ENCODE data around the gene GNG8.
"Not testable (repeated sequence)": the region's sequence is repeated elsewhere in the genome, so short reads cannot be mapped to it uniquely, and the experiment has no call there.

GNG8 gene

DNA sequence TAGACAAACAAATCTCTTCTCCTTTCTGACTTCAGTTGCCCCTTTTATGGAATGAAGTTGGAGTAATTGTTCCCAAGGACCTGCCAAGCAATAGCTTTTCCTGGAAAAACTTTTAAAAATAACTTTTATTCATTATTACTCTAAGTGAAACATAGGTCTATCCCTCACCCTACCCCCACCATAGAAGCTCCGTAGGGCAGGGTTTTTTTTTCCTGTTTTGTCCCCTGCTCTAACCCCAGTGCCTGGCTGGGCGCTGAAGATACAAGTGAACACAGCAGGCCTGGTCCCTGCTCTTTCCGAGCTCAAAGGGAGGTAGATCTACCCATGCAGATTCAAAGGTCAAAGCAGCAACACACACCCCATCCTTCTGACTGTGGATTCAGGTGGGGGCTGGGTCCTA, 8.7 kb upstream of the GNG8 start:
- no peak for DNase-seq

DNA sequence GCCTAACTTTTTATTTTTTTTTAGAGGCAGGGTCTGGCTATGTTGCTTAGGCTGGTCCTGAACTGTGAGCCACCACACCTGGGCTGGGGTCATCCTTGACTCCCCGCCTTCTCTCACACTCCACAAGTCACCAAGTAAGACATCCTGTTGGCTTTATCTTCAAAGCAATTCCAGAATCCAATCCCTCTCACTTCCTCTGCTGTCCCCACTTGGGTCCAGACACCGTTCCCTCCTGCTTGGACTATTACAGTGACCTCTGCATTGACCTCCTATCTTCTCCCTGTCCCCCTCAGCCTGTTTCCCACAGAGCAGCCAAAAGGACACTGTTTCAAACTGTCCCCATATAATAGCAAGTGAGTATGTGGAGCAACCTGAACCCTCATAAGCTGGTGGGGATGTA, 4.7 kb upstream of the GNG8 start:
- no peak for DNase-seq

DNA sequence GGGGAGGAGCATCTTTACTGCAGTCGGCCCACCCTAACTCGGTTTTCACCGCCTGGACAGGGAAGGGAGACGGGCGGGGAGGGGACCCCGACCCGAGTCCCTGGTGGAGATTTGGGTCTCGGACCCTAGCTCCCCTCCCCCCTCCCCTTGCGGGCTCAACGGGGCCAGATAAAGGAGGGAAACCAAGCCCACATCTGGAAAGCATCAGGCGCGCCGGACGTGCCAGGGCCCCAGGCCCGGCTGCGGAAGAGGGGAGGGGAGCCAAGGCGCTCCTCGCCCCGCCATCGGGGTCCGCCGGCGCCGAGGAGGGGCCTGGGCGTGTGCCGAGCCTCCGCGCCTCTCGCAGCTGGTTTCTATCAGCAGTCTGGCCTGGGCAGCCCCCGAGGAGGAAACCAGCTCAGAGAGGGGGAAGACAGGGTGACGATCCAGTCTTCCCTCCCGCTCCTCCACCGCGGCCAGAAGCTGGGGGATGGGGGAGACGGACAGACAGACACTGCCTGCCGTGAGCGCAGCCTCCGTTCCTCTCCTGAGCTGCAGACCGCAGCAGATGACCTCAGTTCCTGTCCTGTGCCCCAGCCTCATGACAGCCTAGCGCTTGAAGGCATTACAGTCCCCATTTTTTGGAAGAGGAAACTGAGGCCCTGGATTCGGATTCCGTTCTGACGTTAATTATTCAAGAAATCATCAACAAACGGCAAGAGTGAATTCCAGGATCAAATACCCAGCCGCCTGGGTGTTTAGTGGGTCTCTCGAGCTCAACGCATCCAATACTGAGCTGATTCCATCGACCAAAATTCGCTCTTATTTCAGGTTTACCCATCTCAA, 3.6 kb upstream of the GNG8 start:
- no peak for DNase-seq

DNA sequence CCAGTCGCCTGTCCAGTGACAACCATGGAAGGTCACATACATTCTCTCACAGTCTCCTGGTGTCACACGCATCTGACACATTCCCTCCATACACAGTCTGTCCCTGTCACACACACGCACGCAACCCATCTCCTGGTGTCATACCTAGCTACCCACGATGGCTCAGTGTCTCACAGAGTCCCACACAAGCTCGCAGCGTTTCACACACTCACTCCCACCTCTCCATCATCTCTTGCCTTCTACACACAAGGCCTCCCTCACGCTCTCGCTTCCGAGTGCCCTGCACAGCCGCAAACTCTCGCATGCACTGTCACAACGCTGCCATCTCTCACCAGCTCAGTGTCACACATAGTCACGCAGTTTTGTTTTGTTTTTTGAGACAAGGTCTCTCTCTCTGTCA, 1.2 kb upstream of the GNG8 start:
- DNase-seq: no peak

DNA sequence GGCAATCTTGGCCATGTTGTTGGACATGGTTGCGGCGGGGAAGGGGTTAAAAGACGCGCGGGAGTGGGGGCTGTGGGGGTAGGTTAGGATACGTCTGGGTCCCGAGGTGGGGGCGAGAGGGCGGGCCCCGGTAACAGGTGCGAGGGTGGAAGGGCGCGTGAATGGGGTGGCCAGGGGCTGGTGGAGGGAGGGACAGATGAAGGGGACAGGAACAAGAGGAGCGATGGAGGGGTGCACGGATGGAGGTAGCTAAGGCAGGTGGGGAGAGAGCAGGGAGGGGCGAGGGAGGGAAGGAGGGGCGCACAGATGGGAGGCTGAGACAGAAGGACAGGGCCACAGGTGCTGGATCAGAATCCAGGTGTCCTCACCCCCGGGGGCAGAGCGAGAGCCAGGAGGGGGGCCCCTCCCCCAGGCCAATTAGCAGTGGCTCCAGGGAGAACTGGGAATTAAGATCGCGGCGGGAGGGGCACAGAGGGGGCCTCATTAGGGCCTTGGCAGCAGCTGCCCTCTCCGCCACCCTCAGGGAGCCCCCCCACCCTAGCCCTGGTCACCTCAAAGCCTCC, 1.3 kb downstream of the GNG8 start:
- DNase-seq: no peak

DNA sequence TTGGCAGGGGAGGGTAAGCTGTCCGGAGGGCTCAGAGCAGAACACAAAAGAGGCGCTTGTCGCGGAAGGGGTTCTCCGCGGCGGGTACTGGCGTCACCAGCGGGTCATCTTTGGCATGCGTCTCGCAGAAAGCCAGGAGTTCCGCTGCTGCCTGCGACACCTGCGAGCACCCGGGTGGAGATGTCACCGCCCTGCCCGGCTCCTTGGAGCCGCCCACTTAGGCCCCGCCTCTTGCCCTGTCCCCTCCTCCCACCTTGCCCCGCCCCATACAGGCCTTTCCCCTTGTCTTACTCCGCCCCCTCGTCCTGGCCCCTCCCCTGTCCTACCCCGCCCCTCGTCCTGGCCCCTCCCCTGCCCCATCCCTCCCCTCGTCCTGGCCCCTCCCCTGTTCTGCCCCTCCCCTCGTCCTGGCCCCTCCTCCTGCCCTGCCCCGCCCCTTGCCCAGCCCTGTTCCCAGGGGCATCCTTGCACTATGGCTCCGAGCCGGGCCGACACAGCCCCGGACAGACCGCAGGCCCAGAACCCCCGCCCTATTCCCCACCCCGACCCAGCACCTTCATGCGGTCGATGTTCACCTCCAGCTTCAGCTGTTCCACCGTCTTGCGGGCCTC, 1.9 kb downstream of the GNG8 start:
- DNase-seq: peak; percentile 93

DNA sequence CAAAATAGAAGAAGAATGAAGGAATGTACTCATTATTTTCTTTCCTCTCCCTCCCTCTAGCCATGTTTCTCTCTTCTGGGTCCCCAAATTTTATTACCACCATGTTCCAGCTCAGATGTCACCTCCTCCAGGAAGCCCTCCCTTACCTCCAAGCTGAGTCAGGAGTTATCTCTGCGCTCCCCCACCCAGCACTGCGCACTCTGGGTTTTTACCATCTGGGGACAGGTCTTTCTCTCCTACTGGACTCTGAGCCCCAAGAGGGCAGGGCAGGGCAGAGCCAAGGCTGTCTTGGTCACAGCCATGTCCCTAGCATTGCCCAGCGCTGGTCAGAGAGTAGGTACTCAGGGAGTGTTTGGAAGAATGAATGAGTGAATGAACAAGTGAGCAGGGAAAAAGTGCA, 2.9 kb downstream of the GNG8 start:
- no peak for DNase-seq

DNA sequence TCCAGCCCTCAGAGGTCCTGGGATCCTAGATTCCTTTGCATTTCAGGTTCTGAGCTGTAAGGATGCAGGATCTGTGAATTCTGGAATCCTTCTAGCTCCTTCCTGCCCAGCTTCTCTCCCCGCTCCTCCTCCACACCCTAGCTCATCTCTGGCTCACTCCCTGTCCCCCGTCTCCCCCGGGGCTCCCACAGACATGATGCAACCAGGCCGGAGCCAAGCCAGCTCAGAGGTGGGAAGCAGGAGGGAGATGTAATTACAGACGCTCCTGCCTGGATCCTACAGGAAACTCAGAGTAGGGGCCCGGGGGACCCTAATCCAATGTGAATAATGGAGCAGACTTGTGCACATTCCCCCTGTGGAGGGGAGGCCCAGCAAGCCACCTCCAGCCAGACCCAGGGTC, 4.5 kb downstream of the GNG8 start:
- DNase-seq: no peak

DNA sequence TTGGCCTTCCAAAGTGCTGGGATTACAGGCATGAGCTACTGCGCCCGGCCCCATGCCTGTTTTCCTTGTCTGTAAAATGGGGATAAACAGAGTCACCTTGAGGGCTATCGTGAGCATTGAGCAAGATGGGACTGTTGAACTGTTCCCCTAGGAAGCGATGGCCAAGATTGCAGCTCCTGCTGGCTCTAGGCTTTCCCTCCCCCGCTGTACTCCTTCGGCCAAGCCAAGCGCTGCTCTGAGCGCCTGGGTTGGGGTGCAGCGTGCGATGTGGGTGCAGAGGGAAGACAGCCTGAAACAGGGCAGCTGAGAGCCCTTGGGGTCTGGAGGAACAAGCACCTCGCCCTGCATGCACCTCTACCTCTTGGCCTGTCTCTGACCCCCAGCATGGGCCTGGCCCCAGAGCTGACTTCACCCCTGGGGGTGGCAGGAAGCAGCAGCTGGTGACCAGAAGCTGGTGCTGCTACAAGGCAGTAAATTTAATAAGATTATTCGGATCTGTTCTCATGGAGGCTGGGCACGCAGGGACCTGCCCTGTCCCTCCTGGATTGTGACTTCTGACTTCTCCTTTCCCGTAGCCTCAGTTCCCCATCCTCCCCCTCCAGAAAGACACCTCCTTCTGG, 5.3 kb downstream of the GNG8 start:
- DNase-seq: no peak

DNA sequence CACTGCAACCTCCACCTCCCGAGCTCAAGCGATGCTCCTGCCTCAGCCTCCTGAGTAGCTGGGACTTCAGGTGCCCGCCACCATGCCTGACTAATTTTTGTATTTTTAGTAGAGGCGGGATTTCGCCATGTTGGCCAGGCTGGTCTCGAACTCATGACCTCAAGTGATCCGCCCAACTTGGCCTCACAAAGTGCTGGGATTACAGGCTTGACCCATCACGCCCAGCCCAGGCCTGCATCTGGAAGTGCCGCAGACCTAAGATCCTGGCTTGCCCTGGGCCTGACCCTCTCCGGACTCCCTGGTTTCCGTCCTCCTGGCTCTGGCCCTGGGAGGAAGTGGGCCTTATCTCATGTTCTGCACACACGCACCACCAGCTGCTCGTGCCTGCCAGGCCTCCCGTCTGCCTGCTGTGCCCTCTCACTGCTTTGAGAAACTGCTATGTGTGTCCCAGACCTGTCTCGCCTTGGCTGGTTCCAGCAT, 6.4 kb downstream of the GNG8 start:
- no peak for DNase-seq

DNA sequence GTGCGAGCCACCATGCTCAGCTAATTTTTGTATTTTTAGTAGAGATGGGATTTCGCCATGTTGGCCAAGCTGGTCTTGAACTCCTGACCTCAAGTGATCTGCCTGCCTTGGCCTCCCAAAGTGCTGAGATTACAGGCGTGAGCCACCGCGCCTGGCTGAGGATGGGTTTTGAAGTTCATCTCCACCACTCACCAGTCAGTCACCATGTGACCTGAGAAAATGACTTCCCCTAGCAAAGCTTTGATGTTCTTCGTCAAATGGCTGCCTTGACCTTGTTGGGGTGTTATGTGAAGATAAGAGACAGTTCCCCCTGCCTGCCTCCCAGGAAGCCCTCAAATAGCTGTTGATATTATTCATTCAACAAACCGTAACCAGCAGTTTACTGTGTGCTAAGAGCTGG, 7.0 kb downstream of the GNG8 start:
- not testable (repeated sequence) for DNase-seq

DNA sequence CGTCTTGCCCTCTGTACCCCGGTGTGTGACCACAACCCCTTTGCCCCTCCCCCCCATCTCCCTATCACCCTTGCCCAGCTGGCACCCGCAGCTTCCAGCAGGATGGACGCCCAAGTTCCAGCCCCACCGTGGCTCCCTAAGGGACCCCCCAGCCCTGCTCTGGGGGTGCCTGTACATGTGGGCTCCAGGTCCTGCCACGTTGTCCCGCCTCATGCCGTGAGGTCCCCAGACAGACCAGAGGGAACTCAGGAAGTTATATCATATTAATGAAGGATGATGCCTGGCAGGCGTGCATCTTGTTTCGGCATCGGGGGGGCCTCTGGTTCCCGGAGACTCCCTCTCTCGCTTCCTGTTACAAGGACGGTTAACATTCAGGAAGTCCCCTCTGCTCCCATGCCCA, 9.6 kb downstream of the GNG8 start:
- no peak for DNase-seq

DNA sequence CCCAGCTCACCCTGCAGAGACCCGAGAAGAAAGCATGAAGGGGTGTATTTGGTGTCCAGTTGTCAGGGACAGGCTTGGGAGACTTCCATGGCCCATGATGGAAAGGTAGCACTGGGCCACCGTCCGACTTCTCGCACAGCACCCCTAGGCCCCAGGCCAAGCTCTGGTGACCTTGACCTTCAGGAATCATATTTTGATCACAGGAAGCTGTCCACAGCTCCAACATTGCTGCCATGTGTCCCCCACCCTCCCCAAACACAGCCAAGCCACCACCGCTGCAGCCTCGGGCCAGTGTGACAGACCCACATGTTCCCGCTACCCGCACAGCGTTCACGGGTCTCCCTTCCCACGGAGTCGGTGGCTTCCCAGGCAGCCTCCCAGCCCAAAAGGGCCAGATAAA, 10.3 kb downstream of the GNG8 start:
- no peak for DNase-seq

DNA sequence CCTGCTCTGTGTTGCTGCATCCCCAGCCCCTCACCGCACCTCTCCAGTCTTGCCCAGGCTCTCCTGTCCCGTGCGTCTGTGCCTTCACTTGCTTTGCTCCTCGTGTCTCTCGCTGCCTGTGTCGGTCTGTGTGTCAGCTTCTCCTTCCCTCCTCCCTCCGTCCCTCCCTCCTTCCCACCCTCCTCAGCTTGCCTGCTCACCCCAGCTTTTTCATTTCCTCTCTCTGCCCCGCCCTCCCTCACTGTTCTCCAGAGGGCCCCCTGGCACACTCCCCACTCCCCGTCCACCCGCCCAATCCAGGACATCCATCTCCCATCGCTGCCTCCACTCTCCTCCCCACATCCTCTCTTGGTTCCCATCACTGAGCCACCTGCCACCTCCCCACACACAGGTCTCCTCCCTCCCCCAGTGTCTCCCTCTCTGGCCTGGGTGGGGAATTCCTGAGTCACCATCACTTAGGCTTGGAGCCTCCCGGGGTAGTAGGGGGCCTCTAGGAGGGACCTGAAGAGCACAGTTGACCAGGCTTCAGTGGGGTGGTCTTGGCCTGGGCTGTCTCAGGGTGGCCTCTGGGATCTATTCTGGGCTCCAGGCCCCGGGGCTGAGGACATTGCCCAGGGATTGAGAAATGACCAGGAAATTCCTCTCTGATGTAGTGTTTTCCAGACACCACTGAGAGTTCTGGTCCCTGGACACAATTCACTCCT, 10.9 kb downstream of the GNG8 start, which contains the start of gene PTGIR:
Gene PTGIR, minus strand, starts transcription at position 132 of the 704 bp plus-strand sequence. CDS start 864 bp downstream, outside the sequence.
- no peak for DNase-seq

DNA sequence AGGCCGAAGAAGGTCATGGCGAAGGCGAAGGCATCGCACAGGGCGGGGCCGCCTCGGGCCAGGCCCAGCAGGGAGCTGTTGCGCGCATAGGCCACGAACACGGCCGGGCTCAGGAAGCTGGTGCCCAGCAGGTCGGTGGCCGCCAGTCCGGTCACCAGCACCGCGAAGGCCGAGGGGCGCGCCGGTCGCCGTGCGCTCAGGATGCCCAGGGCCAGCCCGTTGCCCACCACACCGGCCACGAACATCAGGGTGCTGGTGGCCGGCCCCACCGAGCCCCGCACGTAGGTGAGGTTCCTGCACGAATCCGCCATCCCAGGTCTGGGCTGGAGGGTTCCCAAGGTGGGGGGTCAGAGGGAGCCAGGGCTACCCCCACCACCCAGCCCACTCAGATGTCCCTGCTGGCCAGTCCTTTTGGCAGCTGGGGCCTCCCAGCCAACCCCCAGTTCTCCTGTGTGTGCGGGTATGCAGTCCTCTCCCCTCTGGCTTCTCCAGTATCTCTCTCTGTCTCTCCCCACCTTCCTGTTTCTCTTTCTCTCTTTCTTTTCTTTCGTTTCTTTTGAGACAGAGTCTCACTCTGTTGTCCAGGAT, 12.0 kb downstream of the GNG8 start:
- DNase-seq: no peak

DNA sequence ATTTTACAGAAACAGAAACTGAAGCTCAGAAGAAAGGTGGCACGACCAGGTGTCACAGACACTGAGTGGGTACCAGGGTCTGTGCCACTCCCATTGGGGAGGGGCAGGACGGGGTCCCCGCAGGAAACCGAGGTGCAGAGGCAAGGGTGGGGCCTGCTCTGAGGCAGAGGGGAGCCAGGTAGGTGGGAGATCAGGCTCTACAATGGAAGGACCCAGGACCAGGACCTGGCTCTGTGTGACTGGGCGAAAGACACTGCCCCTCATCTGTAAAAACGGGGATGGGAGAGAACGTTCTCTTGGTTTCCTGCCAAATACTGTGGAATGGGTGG, 13.9 kb downstream of the GNG8 start:
- no peak for DNase-seq

DNA sequence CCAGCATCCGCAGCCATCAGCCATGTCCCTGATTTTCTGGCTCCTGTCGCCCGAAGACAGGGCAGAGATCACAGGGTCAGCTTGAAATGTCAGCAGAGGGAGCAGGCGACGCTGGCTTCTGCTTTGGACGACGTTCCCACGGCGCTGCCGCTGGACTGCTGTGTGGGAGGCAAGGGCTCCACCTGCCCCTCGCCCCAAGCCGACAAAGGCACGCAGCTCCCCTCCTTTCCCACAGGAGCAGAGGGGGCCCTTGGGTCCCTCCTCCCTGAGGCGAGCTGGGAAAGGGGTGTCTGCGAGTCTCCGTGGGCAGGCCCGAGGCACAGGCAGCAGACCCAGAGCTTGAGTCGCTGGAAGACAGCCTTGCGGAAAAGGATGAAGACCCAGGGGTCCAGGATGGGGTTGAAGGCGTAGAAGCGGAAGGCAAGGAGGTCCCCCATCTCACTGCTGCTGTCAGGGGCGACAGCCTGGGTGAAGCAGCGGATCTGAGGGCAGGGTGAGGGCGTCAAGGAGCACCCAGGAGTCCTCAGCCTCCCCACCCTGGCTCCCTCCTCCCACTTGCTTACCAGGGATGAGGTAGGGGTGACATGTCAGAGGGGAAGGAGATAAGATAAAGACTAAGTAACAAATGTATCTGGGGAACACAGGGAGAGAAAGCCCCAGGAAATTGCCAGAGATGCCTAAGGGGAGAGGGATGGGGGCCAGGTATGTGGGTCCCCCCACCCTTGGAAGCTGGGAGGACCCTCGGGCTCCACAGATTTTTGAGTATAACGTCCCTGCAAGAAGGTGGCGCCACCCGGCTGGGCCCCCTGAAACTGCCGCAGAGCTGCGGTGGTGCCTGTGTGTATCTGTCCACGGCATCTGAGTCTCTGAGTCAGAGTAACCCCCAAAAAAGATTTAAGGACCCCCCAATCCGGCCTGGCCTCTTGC, 14.5 kb downstream of the GNG8 start:
- DNase-seq: no peak

DNA sequence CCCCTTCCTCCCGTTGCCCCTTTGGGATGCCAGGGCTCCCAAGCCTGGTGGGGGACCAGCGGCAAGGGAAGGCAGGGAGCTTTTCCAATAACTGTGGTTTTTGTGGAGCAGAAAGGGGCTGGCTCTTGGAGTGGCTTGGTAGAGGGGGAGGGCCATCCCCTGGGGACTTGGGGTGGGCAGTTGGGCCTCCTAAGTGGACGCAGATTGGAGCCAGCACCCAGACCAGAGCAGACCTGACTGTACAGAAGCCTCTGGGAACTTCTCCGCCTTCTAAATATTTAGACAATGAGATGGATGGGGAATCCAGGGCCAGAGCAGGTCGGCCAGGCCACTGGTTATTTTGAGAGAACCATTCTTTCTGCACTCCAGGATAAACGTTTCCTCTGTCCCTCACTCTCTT, 15.3 kb downstream of the GNG8 start:
- no peak for DNase-seq

DNA sequence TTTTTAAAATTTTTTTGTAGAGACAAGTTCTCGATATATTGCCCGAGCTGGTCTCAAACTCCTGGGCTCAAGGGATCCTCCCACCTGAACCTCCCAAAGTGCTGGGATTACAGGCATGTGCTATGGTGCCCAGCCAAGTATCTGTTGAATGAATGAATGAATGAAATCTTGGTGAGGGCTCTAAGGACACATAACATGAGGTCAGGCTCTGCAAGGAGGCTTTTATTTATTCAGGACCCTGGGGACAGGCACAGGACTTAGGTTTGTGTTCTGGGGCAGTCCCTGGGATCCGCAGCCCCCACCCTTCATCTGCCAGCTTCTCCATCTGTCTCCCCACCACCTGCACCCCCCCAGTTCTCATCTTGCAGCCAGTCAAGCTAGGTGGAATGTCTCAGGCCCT, 15.7 kb downstream of the GNG8 start:
- DNase-seq: no peak

DNA sequence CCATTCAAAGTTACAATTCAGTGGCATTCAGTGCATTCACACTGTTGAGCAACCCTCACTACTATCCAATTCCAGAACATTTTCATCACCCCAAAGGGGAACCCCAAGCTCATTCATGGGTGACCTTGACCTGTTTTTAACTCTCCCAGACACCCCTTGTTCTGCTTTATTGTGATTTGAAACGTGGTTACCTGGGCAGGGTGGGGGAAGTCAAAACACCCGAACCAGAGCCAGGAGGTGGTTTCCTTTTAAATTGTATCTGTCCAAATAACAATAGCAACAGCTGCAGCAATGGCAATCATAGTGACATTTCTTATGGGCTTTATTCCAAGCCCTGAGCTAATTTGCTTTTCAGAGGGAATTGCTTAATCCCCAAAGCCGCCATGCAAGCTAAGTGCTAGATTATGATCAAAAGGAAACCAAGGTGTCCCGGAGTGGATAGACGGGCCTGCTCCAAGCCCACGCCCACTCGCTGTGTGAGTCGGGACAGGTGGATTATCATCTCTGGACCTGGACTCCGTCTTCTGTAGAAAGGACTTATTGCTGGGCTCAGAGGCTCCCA, 17.3 kb downstream of the GNG8 start:
- no peak for DNase-seq

DNA sequence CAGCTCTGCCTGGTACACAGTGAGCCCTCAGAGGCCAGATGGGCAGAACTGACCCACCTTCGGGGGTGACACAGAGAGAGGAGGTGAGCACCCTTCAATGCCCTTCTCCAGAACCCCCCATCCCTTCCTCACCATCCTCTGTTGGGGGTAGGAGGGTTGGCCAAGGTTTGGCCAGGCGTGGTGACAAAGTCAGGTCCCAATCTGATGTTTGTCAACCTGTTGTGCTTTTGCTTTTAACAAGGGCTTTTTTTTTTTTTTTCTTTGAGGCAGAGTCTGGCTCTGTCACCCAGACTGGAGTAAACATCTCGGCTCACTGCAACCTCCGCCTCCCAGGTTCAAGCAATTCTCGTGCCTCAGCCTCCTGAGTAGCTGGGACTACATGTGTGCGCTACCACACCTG, 18.4 kb downstream of the GNG8 start:
- DNase-seq: no peak

Measured in activated naive CD4-positive, alpha-beta T cell treated with anti-CD3 and anti-CD28 coated beads, Interleukin-2, amount 50 U/mL, for 16 hours (primary cell).